Activated naive CD4-positive, alpha-beta T cell treated with anti-CD3 and anti-CD28 coated beads, Interleukin-2, amount 50 U/mL, for 24 hours (primary cell): ENCODE measurements around the gene LRRC63.
"Not testable (repeated sequence)": the region's sequence is repeated elsewhere in the genome, so short reads cannot be mapped to it uniquely, and the experiment has no call there.

ENCODE experiments used
- H3K27ac Mint-ChIP-seq: one replicate; pipeline ENCODE4 v1.8.0; 2021; ENCODE audit warnings: mild to moderate bottlenecking, mixed read lengths
- H3K27me3 Mint-ChIP-seq: one replicate; pipeline ENCODE4 v1.8.0; 2021; ENCODE audit warnings: mixed read lengths
- H3K36me3 Mint-ChIP-seq: one replicate; pipeline ENCODE4 v1.8.0; 2021; ENCODE audit warnings: mixed read lengths
- H3K4me1 Mint-ChIP-seq: one replicate; pipeline ENCODE4 v1.8.0; 2021; ENCODE audit warnings: mixed read lengths
- H3K4me3 Mint-ChIP-seq: one replicate; pipeline ENCODE4 v1.8.0; 2021; ENCODE audit warnings: mild to moderate bottlenecking, mixed read lengths
- H3K9me3 Mint-ChIP-seq: one replicate; pipeline ENCODE4 v1.8.0; 2021; ENCODE audit warnings: mixed read lengths

The LRRC63 gene

GRCh38 chr13:46198696-46199193 is 13.0 kb upstream of the LRRC63 start:
- Mint-ChIP-seq H3K4me3 (no peak overlapping the region), H3K4me1 (peaks cover 40% of the 10 kb centered on the region), H3K27me3 (no peaks in the 10 kb centered on the region), H3K9me3 (no peaks in the 10 kb centered on the region), H3K36me3 (no peaks in the 10 kb centered on the region), H3K27ac (no peak overlapping the region)

DNA sequence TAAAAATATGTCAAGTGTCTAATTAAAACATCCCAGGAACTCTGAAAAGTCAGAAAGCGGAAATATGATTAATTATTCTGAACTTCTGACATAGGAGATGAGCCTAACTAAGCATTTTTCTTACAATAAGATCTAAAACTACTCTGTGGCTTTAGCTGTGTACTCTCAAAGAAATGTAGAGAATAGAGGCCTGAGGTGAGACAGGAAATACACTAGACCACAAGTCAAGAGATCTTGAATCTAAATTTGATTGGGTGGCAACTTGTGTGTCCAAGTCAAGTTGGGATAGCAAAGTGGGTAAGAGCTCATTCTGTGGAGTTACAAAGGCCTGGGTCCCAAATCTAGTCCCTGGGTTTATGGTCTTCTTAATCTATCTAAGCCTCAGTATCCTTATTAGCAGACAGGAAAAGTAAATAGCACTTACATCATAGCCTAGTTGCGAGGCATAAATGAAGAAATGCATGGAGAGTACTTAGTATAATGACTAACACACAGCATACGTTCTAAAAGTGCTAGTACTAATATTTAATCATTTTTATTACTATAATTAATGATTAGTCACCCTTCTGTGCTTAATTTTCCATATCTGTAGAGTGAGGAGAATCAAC is 9.4 kb upstream of the LRRC63 start:
- no peaks in the 10 kb centered on the region for H3K27me3 Mint-ChIP-seq
- H3K9me3 Mint-ChIP-seq, result no peaks in the 10 kb centered on the region
- H3K27ac Mint-ChIP-seq, result peak overlapping the region; percentile 43
- H3K4me3 Mint-ChIP-seq, result no peak overlapping the region
- H3K36me3 Mint-ChIP-seq, result no peaks in the 10 kb centered on the region
- H3K4me1 Mint-ChIP-seq, result peaks cover 44% of the 10 kb centered on the region

GRCh38 chr13:46202966-46203365 is 8.8 kb upstream of the LRRC63 start:
- H3K4me1 Mint-ChIP-seq, result peaks cover 44% of the 10 kb centered on the region
- H3K27ac Mint-ChIP-seq, result peak overlapping the region; percentile 48
- H3K9me3 Mint-ChIP-seq, result no peaks in the 10 kb centered on the region
- H3K27me3 Mint-ChIP-seq, result no peaks in the 10 kb centered on the region
- H3K4me3 Mint-ChIP-seq, result peak overlapping the region; percentile 3
- no peaks in the 10 kb centered on the region for H3K36me3 Mint-ChIP-seq

- H3K27me3 Mint-ChIP-seq, result no peaks in the 10 kb centered on the region
Observed at GRCh38 chr13:46206143-46206542, 5.6 kb upstream of the LRRC63 start.

DNA sequence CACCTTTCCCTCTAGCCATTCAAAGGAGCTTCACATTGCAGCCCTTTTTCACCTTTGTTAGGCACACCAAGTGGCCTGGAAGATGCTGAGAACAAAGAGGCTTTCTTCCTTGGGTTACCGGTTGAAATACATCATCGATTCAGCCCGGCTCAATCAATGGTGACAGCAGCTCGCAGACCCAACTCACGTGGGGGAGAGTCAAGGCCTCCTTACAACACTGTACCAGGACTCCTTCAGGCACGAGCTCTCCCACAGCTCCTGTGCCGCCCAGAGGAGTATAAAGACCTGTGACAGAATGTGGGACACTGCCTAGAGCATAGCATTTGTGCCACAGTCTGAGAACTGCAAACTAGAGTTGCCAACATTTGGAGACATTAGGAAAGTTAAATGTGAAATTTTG is 3.9 kb upstream of the LRRC63 start:
- no peak overlapping the region for H3K27ac Mint-ChIP-seq

More at GRCh38 chr13:46206143-46206542, 5.6 kb upstream of the LRRC63 start:
- no peaks in the 10 kb centered on the region for H3K36me3 Mint-ChIP-seq
- no peaks in the 10 kb centered on the region for H3K9me3 Mint-ChIP-seq
- H3K27ac Mint-ChIP-seq, result peak overlapping the region; percentile 55
- H3K4me1 Mint-ChIP-seq, result peaks cover 38% of the 10 kb centered on the region
- no peak overlapping the region for H3K4me3 Mint-ChIP-seq

GRCh38 chr13:46210362-46211083 is 1.2 kb upstream of the LRRC63 start:
- Mint-ChIP-seq H3K9me3 (no peaks in the 10 kb centered on the region), H3K4me1 (peaks cover 20% of the 10 kb centered on the region), H3K36me3 (no peaks in the 10 kb centered on the region), H3K27me3 (no peaks in the 10 kb centered on the region), H3K27ac (peak overlapping the region; percentile 91), H3K4me3 (peak overlapping the region; percentile 88)

More for the DNA sequence above, 3.9 kb upstream of the LRRC63 start:
- Mint-ChIP-seq H3K27me3 (no peaks in the 10 kb centered on the region), H3K4me1 (peaks cover 32% of the 10 kb centered on the region), H3K36me3 (no peaks in the 10 kb centered on the region), H3K4me3 (no peak overlapping the region), H3K9me3 (no peaks in the 10 kb centered on the region)

GRCh38 chr13:46211116-46211482 is 629 bp upstream of the LRRC63 start:
- peaks cover 20% of the 10 kb centered on the region for H3K4me1 Mint-ChIP-seq
- H3K4me3 Mint-ChIP-seq, result peak overlapping the region; percentile 88
- no peaks in the 10 kb centered on the region for H3K9me3 Mint-ChIP-seq

DNA sequence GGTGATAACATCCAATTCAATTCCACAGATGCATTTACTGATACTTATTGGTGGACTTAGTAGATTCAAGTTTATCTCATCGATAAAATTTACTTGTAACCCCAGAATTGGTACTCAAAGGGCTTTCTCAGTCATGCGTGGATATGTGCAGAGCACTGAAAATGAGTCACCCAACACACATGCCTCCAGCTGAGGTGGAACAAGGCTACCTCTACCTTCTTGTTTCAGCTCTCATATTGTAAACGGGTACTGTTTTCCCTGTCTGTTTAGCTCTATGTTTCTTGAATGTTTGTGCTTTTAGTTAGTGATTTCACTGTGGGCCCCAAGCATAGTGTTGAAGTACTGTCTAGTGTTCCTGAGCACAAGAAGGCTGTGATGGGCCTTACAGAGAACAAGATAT is 1.5 kb downstream of the LRRC63 start:
- Mint-ChIP-seq H3K9me3 (no peaks in the 10 kb centered on the region), H3K27ac (no peak overlapping the region), H3K27me3 (no peaks in the 10 kb centered on the region), H3K36me3 (no peaks in the 10 kb centered on the region), H3K4me3 (no peak overlapping the region), H3K4me1 (peaks cover 20% of the 10 kb centered on the region)

More at GRCh38 chr13:46211116-46211482, 629 bp upstream of the LRRC63 start:
- H3K27me3 Mint-ChIP-seq, result no peaks in the 10 kb centered on the region
- H3K36me3 Mint-ChIP-seq, result no peaks in the 10 kb centered on the region
- H3K27ac Mint-ChIP-seq, result peak overlapping the region; percentile 91

- not testable (repeated sequence) for H3K9me3 Mint-ChIP-seq, H3K36me3 Mint-ChIP-seq, H3K27ac Mint-ChIP-seq, H3K27me3 Mint-ChIP-seq, H3K4me3 Mint-ChIP-seq
- peaks cover 21% of the 10 kb centered on the region for H3K4me1 Mint-ChIP-seq
Observed at GRCh38 chr13:46214741-46215140, 3.0 kb downstream of the LRRC63 start.

DNA sequence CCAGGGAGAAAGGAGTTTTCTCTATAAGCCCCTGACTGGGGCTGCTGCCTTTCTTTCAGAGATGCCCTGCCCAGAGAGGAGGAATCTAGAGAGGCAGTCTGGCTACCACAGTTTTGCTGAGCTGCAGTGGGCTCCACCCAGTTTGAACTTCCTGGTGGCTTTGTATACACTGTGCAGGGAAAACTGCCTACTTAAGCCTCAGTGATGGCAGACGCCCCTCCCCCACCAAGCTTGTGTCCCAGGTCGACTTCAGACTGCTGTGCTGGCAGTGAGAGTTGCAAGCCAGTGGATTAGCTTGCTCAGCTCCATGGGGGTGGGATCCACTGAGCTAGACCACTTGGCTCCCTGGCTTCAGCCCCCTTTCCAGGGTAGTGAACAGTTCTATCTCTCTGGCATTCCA is 8.5 kb downstream of the LRRC63 start:
- not testable (repeated sequence) for H3K4me3 Mint-ChIP-seq, H3K9me3 Mint-ChIP-seq, H3K27me3 Mint-ChIP-seq, H3K27ac Mint-ChIP-seq, H3K36me3 Mint-ChIP-seq
- H3K4me1 Mint-ChIP-seq, result peaks cover 14% of the 10 kb centered on the region

GRCh38 chr13:46229251-46229650 is 17.5 kb downstream of the LRRC63 start:
- Mint-ChIP-seq H3K4me3 (no peak overlapping the region), H3K9me3 (peaks cover 5% of the 10 kb centered on the region), H3K27me3 (no peaks in the 10 kb centered on the region), H3K36me3 (peaks cover 19% of the 10 kb centered on the region), H3K27ac (no peak overlapping the region), H3K4me1 (no peaks in the 10 kb centered on the region)

GRCh38 chr13:46232281-46232680 is 20.6 kb downstream of the LRRC63 start:
- no peaks in the 10 kb centered on the region for H3K27me3 Mint-ChIP-seq
- no peaks in the 10 kb centered on the region for H3K4me1 Mint-ChIP-seq
- H3K36me3 Mint-ChIP-seq, result peaks cover 30% of the 10 kb centered on the region
- peaks cover 19% of the 10 kb centered on the region for H3K9me3 Mint-ChIP-seq
- H3K27ac Mint-ChIP-seq, result no peak overlapping the region
- H3K4me3 Mint-ChIP-seq, result no peak overlapping the region

DNA sequence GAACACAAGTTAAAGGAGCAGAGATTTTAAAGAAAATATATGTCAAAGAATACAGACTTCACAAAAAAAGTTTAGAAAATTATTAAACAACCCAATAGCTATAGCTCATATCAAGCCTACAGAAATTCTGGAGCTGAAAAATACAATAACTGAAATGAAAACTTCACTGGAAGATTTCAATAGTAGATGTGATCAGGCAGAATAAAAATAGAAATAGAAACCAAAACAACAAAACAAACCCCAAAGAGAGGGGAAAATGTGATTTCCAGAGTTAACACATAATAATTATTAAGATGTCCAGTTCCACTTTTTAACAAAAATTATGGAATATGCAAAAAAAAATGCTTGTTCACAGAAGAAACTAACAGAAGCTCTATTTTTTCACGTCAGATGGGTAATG is 23.6 kb downstream of the LRRC63 start:
- H3K27ac Mint-ChIP-seq, result no peak overlapping the region
- H3K4me1 Mint-ChIP-seq, result no peaks in the 10 kb centered on the region
- peaks cover 27% of the 10 kb centered on the region for H3K9me3 Mint-ChIP-seq
- H3K27me3 Mint-ChIP-seq, result no peaks in the 10 kb centered on the region
- peaks cover 33% of the 10 kb centered on the region for H3K36me3 Mint-ChIP-seq
- H3K4me3 Mint-ChIP-seq, result no peak overlapping the region

DNA sequence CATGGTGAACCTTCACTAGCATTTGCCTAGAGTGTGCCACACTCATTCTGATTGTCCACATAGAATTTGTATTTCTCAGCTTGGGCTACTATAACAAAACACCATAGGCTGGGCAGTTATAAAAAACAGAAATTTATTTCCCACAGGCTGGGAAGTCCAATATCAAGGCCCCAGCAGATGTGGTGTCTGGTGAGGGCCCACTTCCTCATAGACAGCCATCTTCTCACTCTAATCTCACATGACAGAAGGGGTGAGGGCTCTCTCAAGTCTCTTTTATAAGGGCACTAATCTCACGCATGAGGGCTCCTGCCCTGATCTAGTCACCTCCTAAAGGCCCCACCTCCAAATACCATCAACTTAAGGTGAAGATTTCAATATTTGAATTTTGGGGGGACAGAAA is 53.6 kb downstream of the LRRC63 start:
- Mint-ChIP-seq H3K4me1 (no peaks in the 10 kb centered on the region), H3K4me3 (no peak overlapping the region), H3K9me3 (no peaks in the 10 kb centered on the region), H3K36me3 (no peaks in the 10 kb centered on the region), H3K27ac (no peak overlapping the region), H3K27me3 (no peaks in the 10 kb centered on the region)

DNA sequence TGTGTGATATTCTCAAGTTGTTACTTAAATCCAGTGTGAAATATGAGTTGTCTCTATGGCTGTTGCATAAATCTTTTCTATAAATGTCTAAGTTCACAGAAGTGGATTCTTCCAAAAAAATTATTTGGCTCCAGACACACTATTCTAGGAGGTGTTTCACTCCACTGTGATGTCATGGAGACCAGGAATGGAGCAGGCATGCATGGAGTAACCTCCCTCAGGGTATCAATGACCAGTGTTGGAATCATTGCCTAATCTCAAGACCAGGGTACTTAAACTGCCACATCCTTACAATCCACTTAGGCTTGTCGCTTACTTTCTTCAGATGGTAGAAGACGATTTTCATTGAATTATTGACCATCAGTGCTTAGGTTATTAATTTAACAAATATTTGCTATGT is 55.4 kb downstream of the LRRC63 start:
- H3K27me3 Mint-ChIP-seq, result no peaks in the 10 kb centered on the region

DNA sequence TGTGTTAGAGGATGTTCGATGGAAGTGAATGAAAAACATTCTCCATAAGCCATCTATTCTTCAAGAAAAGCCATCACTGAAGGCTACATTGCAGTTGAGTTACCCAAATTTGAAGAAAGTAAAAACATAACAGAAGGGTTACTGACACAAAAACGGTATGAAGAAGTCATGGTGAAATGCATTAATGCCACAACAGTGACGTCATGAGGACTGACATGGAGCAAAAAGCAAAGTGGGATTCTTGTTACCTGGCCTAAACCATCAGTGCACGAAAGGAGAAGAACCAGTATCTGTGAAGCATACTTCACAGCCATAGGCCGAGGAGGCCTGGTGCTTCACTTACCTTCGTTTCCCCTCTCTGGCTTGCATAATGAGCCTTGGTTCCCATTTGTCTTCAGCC is 58.7 kb downstream of the LRRC63 start:
- H3K9me3 Mint-ChIP-seq, result no peaks in the 10 kb centered on the region
- H3K27me3 Mint-ChIP-seq, result no peaks in the 10 kb centered on the region
- H3K4me3 Mint-ChIP-seq, result no peak overlapping the region
- peaks cover 3% of the 10 kb centered on the region for H3K36me3 Mint-ChIP-seq
- H3K4me1 Mint-ChIP-seq, result no peaks in the 10 kb centered on the region
- H3K27ac Mint-ChIP-seq, result no peak overlapping the region

More for the DNA sequence above, 55.4 kb downstream of the LRRC63 start:
- Mint-ChIP-seq H3K4me1 (no peaks in the 10 kb centered on the region), H3K9me3 (no peaks in the 10 kb centered on the region), H3K36me3 (peaks cover 1% of the 10 kb centered on the region), H3K4me3 (no peak overlapping the region), H3K27ac (no peak overlapping the region)
